ENCODE measurements around the gene ATXN1. TPM values are rescaled to one million over a fixed set of nuclear protein-coding genes. Genes with fewer than 3 reads are reported as not detected.

ATXN1 gene
- total and polyA plus RNA-seq, 2 of the 8 experiments (the other 6 are each of a cell fraction or from before 2014, with no cell fraction given), result 1.6 to 4.0 TPM

- ChIA-PET CTCF (ENCODE audit: partially characterized antibody) (interaction anchor here (1.1 to 1.2 kb wide), 4 partner anchors 10 to 17 kb away, joined by 3 to 5 read pairs (median 3); no protein-coding TSS in a partner anchor), POLR2A (ENCODE audit: partially characterized antibody) (no interaction called here)
- 51% methylated on average over 27 of the region's 27 CpGs; no CpG with 5 or more reads in 1 of the 2 experiments for WGBS, 2 experiments (ENCODE audit: extremely low coverage in 1 of 2, insufficient coverage in 1 of 2, insufficient read length in 1 of 2, insufficient replicate concordance in 2 of 2, low coverage in 1 of 2, low lambda C conversion rate in 2 of 2, missing lambda C conversion rate in 1 of 2)
- H3K36me3 ChIP-seq (ENCODE audit: control insufficient read depth in 2 of 4, insufficient read depth in 4 of 4, low read length in 3 of 4), result no peaks in the 10 kb centered on the region
- H2BK12ac ChIP-seq (ENCODE audit: low read depth, low read length), result peak overlapping the region; percentile 88; the same call in 1 of the 2 replicates
- no peaks in the 10 kb centered on the region for H4K20me1 ChIP-seq (replicated peaks in 1 of 2; ENCODE audit: control insufficient read depth in 1 of 2, insufficient read depth in 2 of 2, low read length in 2 of 2)
- H3K4me1 ChIP-seq (replicated peaks in 1 of 4; ENCODE audit: control insufficient read depth in 3 of 4, insufficient read depth in 4 of 4, low read length in 3 of 4), result peaks cover 0 to 22% (median 13%) of the 10 kb centered on the region in 4 experiments; a peak in 6 of 7 replicates
- no peak overlapping the region for H3K9ac ChIP-seq (replicated peaks in 1 of 4; ENCODE audit: extremely low read depth in 1 of 4, low read depth in 3 of 4, low read length in 3 of 4)
- peak overlapping the region; percentile 87 for H4K91ac ChIP-seq (replicated peaks; ENCODE audit: insufficient read length, low read length)
- FAIRE-seq (no peak), DNase-seq (ENCODE audit: low read depth in 1 of 2, low spot score in 2 of 2) (no peak)
- no peak overlapping the region for H3K23ac ChIP-seq (ENCODE audit: insufficient read length)
- H3K27ac ChIP-seq (ENCODE audit: low read depth, low read length), result no peak overlapping the region
- no peaks in the 10 kb centered on the region for H3K79me2 ChIP-seq (ENCODE audit: control insufficient read depth in 1 of 2, insufficient read depth in 2 of 2, low read length in 2 of 2)
- H2BK15ac ChIP-seq (ENCODE audit: low read length), result 0 out of 2 replicates have a peak overlapping the region, but pooled peaks have one; percentile 63
- no peaks in the 10 kb centered on the region; a peak in 1 of 7 replicates for H3K27me3 ChIP-seq (replicated peaks in 1 of 4; ENCODE audit: control insufficient read depth in 3 of 4, extremely low read depth in 1 of 4, insufficient read depth in 3 of 4, low read length in 3 of 4)
- peak overlapping the region; percentile 42 for H4K5ac ChIP-seq (ENCODE audit: insufficient read length, low read depth, low read length)
- peak overlapping the region; percentile 73; the same call in 1 of the 2 replicates for H3K18ac ChIP-seq (ENCODE audit: extremely low read depth, low read length)
- no peak for TF ChIP-seq POLR2A (IDR thresholded peaks at IDR 0.05; ENCODE audit: control extremely low read depth in 1 of 2, low read depth in 2 of 2, low read length in 2 of 2)
- TF ChIP-seq ASH2L (IDR thresholded peaks at IDR 0.05; ENCODE audit: low read length), result no peak
- TF ChIP-seq JUN (IDR thresholded peaks at IDR 0.05; ENCODE audit: low read depth, low read length), result no peak
- no peak overlapping the region for H2BK120ac ChIP-seq (replicated peaks; ENCODE audit: low read depth, low read length)
- H2AFZ ChIP-seq (ENCODE audit: low read length), result peak overlapping the region; percentile 81; the same call in 1 of the 2 replicates
- 0 out of 2 replicates have a peak overlapping the region, but pooled peaks have one; percentile 87 for H2BK20ac ChIP-seq (ENCODE audit: low read length)
- no peak overlapping the region for H3K14ac ChIP-seq (ENCODE audit: insufficient read length)
- no peaks in the 10 kb centered on the region for H3K79me1 ChIP-seq (ENCODE audit: low read depth, low read length)
- H3K4ac ChIP-seq (replicated peaks; ENCODE audit: insufficient read length, low read depth, low read length), result no peak overlapping the region
- H3K4me2 ChIP-seq (ENCODE audit: insufficient read depth in 1 of 2, low read depth in 2 of 2, low read length in 2 of 2), result peak overlapping the region; percentile 28 to 58
- no peaks in the 10 kb centered on the region for H3K9me3 ChIP-seq (ENCODE audit: insufficient read depth in 2 of 2, low read depth in 1 of 2, low read length in 1 of 2)
- H3K23me2 ChIP-seq (ENCODE audit: low read depth, low read length), result peaks cover 7% of the 10 kb centered on the region
- peak overlapping the region; percentile 45; the same call in 1 of the 2 replicates for H2BK5ac ChIP-seq (ENCODE audit: low read depth, low read length)
- no peak overlapping the region for H2AK5ac ChIP-seq (ENCODE audit: low read depth, low read length)
- H3K56ac ChIP-seq (replicated peaks; ENCODE audit: insufficient read length, low read depth, low read length), result no peak overlapping the region
- peak overlapping the region; percentile 48 for H4K8ac ChIP-seq (ENCODE audit: extremely low read depth, insufficient read depth, low read length)
- peak overlapping the region in 1 of 4 experiments; percentile 3; a peak in 1 of 8 replicates for H3K4me3 ChIP-seq (ENCODE audit: extremely low read depth in 1 of 4, insufficient read depth in 2 of 4, low read depth in 3 of 4, low read length in 4 of 4)
These were observed 458.3 kb downstream of the ATXN1 start for GRCh38 chr6:16302721-16303552.
